IPS-15b (cell line): Measurements from ENCODE around the gene PEX13.
"Not testable (repeated sequence)": the region's sequence is repeated elsewhere in the genome, so short reads cannot be mapped to it uniquely, and the experiment has no call there.

Experiments
- H3K27me3 ChIP-seq: one replicate; pipeline ENCODE4 v1.6.1; 2013; ENCODE audit warnings: low read length; ENCODE audit not compliant: control insufficient read depth, insufficient read depth
- H3K36me3 ChIP-seq: one replicate; pipeline ENCODE4 v1.6.1; 2013; ENCODE audit warnings: low read length; ENCODE audit not compliant: control insufficient read depth, insufficient read depth
- H3K4me1 ChIP-seq: one replicate; pipeline ENCODE4 v1.6.1; 2013; ENCODE audit warnings: mild to moderate bottlenecking, low read length; ENCODE audit not compliant: control insufficient read depth, insufficient read depth
- H3K4me3 ChIP-seq: one replicate; pipeline ENCODE4 v1.5.1; 2013; ENCODE audit warnings: low read depth, low read length
- H3K9ac ChIP-seq: one replicate; pipeline ENCODE4 v1.6.1; 2013; ENCODE audit warnings: low read depth, mild to moderate bottlenecking, low read length
- H3K9me3 ChIP-seq: one replicate; pipeline ENCODE4 v1.6.1; 2013; ENCODE audit warnings: mild to moderate bottlenecking, low read length; ENCODE audit not compliant: control insufficient read depth, insufficient read depth

PEX13 gene, protein sequence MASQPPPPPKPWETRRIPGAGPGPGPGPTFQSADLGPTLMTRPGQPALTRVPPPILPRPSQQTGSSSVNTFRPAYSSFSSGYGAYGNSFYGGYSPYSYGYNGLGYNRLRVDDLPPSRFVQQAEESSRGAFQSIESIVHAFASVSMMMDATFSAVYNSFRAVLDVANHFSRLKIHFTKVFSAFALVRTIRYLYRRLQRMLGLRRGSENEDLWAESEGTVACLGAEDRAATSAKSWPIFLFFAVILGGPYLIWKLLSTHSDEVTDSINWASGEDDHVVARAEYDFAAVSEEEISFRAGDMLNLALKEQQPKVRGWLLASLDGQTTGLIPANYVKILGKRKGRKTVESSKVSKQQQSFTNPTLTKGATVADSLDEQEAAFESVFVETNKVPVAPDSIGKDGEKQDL

DNA sequence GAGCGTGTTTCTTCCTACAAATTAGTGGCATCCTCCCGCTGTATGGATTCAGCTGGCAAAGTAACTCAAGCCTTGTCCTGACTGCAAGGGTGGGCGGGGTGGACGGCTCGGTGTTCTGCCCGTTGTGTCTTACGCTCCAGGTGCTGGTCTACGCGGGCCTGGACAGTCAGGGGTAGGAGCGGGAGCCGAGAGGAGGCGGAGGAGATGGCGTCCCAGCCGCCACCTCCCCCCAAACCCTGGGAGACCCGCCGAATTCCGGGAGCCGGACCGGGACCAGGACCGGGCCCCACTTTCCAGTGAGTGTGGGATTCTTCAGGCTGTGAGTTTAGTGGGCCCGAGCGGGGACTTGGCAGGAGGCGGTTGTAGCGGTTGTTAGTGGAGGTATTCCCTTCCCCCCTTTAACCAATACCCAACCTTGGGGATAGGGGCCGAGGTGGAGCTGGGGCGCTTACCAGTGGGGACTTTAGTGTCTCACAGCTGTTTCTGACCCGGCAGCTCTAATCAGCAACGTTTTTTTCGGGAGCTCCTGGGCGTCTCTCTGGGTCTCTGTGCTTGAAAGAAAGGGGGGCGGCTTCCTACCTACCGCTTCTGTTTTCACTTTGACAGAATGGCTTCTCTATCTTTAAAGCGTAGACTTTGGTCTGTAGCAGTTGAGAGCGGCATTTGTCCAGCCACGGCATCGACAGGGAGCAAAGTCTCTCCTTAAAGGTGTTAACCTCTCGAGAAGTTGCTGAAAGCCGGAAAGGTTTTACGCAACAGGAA, at the start of gene PEX13, which contains the start of gene PUS10:
PEX13 (plus strand) TSS at position 165 of the 762 bp plus-strand sequence; CDS start at position 205, 40 bp downstream.
PUS10 (minus strand) TSS at position 700 of the 762 bp plus-strand sequence. CDS start 6,365 bp downstream, outside the sequence.
- Histone ChIP-seq H3K9me3 (no peaks in the 10 kb centered on the region), H3K4me3 (peak within 1 kb of the TSS; percentile 97), H3K4me1 (no peaks in the 10 kb centered on the region), H3K27me3 (no peaks in the 10 kb centered on the region), H3K9ac (peak within 1 kb of the TSS; percentile 98), H3K36me3 (no peaks in the 10 kb centered on the region)

DNA sequence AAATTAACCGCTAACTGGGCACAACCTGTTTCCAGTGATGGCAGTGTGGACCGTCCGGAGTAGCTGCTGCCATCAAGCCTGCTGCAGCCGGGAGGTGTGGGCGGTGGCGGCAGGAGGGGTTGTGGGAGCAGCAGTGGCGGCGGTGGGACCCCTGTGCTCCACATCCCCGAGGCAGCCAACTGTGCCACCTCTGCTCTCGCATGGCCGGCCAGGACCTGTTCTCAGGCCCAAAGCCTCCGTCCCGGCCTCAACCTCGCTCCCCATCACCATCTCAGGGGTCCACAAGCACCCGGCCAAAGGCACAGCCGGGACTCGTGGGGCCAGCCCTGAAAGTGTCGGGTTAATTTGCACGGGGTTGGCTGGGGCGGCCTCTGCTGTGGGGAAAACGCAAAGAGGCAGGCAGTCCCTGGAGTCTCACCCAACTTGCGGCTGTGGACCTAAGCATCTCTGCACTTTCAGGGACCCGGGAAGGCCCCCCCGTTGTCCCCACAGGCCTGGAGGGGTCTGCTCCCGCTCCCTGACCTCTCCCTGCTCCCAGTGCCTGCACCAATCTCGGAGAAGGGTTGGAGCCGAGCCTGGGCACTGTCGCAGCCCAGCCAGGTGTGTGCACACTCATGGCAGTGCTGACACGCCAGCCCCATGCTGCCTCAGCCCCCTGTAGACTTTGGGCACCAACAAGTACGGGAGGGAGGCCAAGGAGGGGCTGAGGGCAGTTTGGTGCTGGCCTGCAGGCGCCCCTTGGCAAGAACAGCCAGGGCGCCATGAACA, 44.4 kb upstream of the PEX13 start:
- H3K4me3 ChIP-seq = no peak overlapping the region
- no peaks in the 10 kb centered on the region for H3K36me3 ChIP-seq
- no peak overlapping the region for H3K9ac ChIP-seq
- no peaks in the 10 kb centered on the region for H3K4me1 ChIP-seq
- no peaks in the 10 kb centered on the region for H3K27me3 ChIP-seq
- no peaks in the 10 kb centered on the region for H3K9me3 ChIP-seq

DNA sequence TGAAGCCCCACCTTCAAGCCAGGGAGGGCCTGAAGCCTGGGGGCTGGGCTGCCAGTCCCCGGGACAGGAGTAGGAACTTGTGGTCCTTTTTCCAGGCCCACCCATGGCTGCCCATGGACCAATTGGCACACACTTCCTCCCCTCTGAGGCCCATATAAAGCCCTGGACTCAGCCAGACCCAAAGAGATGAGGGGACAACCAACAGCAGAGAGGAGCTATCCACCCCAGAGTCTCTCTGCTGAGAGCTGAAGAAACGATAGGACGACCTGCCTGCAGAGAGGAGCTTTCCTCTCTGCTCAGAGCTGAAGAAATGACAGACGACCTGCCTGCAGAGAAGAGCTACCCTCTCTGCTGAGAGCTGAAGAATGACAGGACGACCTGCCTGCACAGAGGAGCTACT, 43.8 kb upstream of the PEX13 start:
- no peaks in the 10 kb centered on the region for H3K9me3 ChIP-seq
- no peaks in the 10 kb centered on the region for H3K27me3 ChIP-seq
- no peak overlapping the region for H3K4me3 ChIP-seq
- H3K9ac ChIP-seq = no peak overlapping the region
- no peaks in the 10 kb centered on the region for H3K4me1 ChIP-seq
- H3K36me3 ChIP-seq = no peaks in the 10 kb centered on the region

DNA sequence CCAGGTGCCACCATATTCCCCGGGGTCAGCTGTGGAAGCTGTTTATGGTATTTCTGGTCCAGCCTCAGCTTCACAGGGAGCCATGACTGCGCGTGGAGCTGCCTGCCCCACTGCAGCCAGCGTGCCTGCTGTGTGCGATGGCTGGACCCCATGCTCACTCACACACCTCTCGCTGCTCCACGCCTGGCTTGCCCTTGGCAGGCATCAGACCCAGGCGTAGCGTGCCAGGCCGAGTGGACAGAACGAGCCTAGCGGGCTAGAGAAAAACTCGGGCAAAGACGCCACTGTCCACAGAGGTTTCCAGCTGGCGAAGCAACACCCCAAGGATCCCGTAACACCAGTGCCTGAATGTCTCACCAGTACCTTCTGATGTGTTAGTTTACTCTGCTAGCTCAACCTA, 42.9 kb upstream of the PEX13 start:
- Histone ChIP-seq H3K9me3 (no peaks in the 10 kb centered on the region), H3K4me1 (no peaks in the 10 kb centered on the region), H3K4me3 (no peak overlapping the region)

DNA sequence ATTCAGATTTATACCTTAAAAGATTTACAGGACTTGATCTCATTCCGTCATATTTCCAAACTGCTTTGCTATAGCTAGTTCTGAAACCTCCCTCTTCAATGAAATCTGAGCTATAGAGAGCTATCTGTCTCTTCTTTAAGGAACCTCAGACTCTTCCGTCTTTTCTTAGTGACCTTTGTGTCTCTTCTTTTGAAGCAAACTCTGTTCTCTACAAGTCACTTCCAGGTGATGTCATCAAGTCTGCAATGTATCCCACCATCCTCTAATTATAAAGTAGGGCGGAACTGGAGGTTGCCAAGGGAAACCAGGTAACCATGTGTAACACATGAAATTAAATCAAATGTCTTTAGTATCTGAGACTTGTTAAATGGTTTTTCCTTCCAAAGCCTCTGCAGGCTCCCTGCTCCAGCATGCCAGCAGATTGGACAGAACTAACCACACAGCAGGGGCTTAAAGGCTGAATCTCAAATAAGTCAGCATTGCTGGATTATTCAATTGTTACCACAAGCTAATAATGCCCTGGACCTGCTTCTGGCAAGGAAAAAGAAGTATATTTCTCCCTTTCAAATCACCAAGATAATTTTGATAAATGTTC, 41.2 kb upstream of the PEX13 start:
- Histone ChIP-seq H3K9me3 (no peaks in the 10 kb centered on the region), H3K9ac (no peak overlapping the region), H3K27me3 (no peaks in the 10 kb centered on the region), H3K36me3 (no peaks in the 10 kb centered on the region), H3K4me3 (no peak overlapping the region), H3K4me1 (no peaks in the 10 kb centered on the region)

More for the DNA sequence above, 42.9 kb upstream of the PEX13 start:
- H3K27me3 ChIP-seq = no peaks in the 10 kb centered on the region
- no peak overlapping the region for H3K9ac ChIP-seq
- no peaks in the 10 kb centered on the region for H3K36me3 ChIP-seq

DNA sequence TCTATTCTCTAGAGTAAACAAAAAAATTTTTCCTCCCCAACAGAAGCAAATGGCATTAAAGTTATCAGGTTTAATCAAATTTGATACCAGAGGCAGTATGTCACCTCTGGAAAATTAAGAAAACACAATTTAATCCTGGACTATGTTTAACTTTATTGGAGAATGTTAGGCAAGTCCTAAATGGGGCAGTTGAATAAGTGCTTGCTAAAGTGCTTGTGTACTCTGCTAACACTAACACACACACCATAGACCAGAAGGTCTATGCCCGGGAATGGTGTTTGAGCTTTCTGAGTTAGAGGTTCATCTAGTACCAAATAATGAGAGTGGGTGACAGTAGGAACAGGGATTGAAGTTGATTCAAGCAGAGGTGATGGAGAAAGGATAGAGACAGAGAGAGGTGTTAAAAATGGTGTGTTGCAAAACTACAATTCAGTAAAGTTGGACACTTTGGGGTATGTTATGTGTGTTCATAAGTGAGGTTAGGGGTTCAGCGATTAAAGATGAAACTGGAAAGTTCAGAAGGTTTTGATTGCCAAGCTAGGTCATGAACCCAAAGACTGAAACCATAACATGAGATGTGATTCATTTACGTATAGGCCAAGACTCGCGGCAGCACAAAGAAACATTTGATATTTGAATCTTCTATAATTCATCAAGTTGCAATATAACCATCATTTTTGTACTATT, 40.5 kb upstream of the PEX13 start:
- no peaks in the 10 kb centered on the region for H3K9me3 ChIP-seq

DNA sequence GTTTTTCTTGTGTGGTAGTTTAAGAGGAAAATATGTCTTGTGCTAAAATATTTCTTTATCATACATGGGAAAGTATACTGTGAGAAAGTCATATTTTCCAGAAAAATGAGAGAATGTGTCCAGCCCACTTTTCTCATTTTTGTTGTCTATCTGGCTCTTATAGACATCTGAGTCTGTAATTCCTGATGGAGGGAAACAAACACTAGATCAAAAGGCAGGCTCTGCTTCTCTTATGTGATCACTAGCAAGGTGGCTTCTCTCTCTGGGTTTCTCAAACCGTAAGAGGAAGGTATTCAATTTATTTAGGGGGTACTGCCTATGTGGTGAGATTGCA, 40.0 kb upstream of the PEX13 start:
- no peaks in the 10 kb centered on the region for H3K4me1 ChIP-seq
- no peaks in the 10 kb centered on the region for H3K36me3 ChIP-seq
- H3K9ac ChIP-seq = no peak overlapping the region
- H3K9me3 ChIP-seq = no peaks in the 10 kb centered on the region
- H3K27me3 ChIP-seq = no peaks in the 10 kb centered on the region
- H3K4me3 ChIP-seq = no peak overlapping the region

More for the DNA sequence above, 40.5 kb upstream of the PEX13 start:
- Histone ChIP-seq H3K9ac (no peak overlapping the region), H3K4me1 (no peaks in the 10 kb centered on the region), H3K4me3 (no peak overlapping the region), H3K27me3 (no peaks in the 10 kb centered on the region), H3K36me3 (no peaks in the 10 kb centered on the region)

DNA sequence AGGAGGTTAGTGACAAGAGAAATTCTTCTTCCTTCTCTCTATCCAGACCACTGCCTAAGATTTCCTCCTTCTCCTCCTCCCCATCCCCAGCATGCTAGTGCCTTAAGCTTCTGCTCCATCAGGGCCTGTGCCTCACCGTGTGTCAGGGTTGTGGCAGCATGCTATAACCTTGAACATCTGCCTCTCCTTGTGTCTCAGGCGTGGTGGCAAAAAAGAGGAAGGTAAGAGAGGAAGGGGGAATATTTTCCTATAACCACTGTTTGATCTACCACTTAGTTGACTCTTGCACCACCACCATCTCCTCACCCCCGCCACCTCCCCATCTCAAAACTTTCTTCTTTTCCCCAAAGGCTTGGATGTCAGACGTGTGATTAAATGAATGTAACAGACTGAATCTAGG, 38.3 kb upstream of the PEX13 start:
- Histone ChIP-seq H3K4me3 (no peak overlapping the region), H3K27me3 (no peaks in the 10 kb centered on the region), H3K4me1 (no peaks in the 10 kb centered on the region), H3K9me3 (no peaks in the 10 kb centered on the region), H3K9ac (no peak overlapping the region), H3K36me3 (no peaks in the 10 kb centered on the region)

DNA sequence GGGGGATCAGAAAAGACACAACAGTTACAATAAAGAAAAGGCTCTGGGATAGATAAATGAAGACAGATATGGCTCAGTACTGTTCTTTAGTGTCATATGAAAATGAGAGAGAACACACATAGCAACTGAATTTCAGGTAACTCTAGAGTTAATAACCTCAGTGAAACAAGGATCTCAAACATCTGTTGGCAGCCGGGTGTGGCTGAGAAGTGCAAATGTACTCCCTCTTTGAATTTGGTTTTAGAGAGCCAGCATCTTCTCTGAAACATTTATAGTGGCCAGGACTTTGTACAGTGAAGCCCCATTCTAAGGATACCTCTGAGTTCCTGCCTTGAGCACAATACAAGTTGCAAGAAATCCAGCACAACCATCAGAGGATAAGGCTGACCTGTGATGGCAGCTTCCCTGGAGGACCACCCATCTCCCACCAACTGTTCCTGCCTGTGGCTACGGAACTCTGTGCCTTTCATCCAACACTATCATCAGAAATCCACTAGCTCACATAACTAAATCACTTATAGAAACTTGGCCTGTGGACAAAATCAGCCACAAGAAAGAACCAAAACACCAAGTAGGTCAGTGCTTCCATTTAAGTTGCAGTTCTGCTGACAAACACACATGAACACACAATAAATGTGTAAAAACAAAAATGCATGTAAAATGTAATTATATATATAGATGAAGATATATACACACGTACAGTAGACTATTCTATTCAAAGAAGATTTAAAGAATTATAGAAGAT, 37.3 kb upstream of the PEX13 start:
- Histone ChIP-seq H3K4me1 (no peaks in the 10 kb centered on the region), H3K36me3 (no peaks in the 10 kb centered on the region), H3K9me3 (no peaks in the 10 kb centered on the region), H3K27me3 (no peaks in the 10 kb centered on the region), H3K9ac (no peak overlapping the region), H3K4me3 (no peak overlapping the region)

DNA sequence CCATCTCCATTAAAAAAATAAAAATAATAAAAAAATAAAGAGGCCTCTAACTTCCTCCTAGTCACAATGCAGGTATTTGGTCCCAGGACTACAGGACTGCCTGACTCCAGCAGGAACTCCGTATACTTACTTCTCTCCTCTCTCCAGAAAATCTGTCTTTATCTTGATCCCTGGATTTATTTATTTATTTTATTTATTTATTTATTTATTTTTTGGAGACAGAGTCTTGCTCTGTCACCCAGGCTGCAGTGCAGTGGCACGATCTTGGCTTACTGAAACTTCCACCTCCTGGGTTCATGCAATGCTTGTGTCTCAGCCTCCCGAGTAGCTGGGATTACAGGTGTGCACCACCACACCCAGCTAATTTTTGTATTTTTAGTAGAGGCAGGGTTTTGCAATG, 35.5 kb upstream of the PEX13 start:
- H3K27me3 ChIP-seq, H3K9me3 ChIP-seq, H3K9ac ChIP-seq, H3K36me3 ChIP-seq, H3K4me1 ChIP-seq, H3K4me3 ChIP-seq: not testable (repeated sequence)
